Measurements from ENCODE around the gene AP1AR. TPM values are rescaled to one million over a fixed set of nuclear protein-coding genes. Genes with fewer than 3 reads are reported as not detected.

Gene AP1AR
- total and polyA plus RNA-seq, 2 donors (not counting 3 experiments of a cell fraction or from before 2014, with no cell fraction given) = 6.6 to 18.6 TPM

GRCh38 chr4:112316360-112316759 lies 84.8 kb downstream of the AP1AR start:
- CTCF ChIA-PET = no interaction called here

More at GRCh38 chr4:112316360-112316759, 84.8 kb downstream of the AP1AR start:
- Histone ChIP-seq H3K4me1 (ENCODE audit: control insufficient read depth, extremely low read depth, insufficient read depth, low read length) (no peaks in the 10 kb centered on the region), H3K36me3 (ENCODE audit: control insufficient read depth in 2 of 2, extremely low read depth in 1 of 2, insufficient read depth in 2 of 2, low read length in 2 of 2) (no peaks in the 10 kb centered on the region), H3K79me2 (ENCODE audit: control insufficient read depth, insufficient read depth, low read length) (no peaks in the 10 kb centered on the region), H3K9me3 (replicated peaks; ENCODE audit: control insufficient read depth, insufficient read depth, low read length) (no peaks in the 10 kb centered on the region), H4K20me1 (replicated peaks; ENCODE audit: control insufficient read depth, extremely low read depth, insufficient read depth, low read length) (no peaks in the 10 kb centered on the region), H3K27me3 (ENCODE audit: control insufficient read depth in 2 of 2, insufficient read depth in 2 of 2, low read length in 2 of 2) (no peaks in the 10 kb centered on the region), H3K4me3 (replicated peaks in 1 of 3; ENCODE audit: insufficient read depth in 1 of 3, low read depth in 1 of 3, low read length in 3 of 3) (no peak overlapping the region), H2AFZ (ENCODE audit: low read depth, low read length) (no peak overlapping the region), H3K4me2 (ENCODE audit: insufficient read depth, low read length) (no peak overlapping the region), H3K27ac (ENCODE audit: insufficient read depth, low read depth, low read length) (no peak overlapping the region), H3K9me1 (replicated peaks; ENCODE audit: control insufficient read depth, extremely low read depth, insufficient read depth, low read length) (no peaks in the 10 kb centered on the region), H3K9ac (replicated peaks; ENCODE audit: extremely low read depth, insufficient read depth, low read length) (no peak overlapping the region)
- POLR2A ChIA-PET = no interaction called here
- no TSS peak for BruUV-seq (replicated peaks)
- intact Hi-C loops (cut with micrococcal nuclease) (no loop called here), dilution Hi-C loops (cut with MboI; ENCODE audit: extremely low pct_ligation_motif_present, low sequenced_read_pairs) (no loop called here)
- DNase-seq (ENCODE audit: low read depth, low spot score) (no peak), FAIRE-seq (no peak)
- TF ChIP-seq POLR2A (IDR thresholded peaks at IDR 0.05; ENCODE audit: low read depth, low read length) = no peak
- no peak for TF ChIP-seq POLR2AphosphoS5 (IDR thresholded peaks at IDR 0.05; ENCODE audit: insufficient read depth, low read depth, low read length)
- TF ChIP-seq GATA2 (IDR thresholded peaks at IDR 0.05; ENCODE audit: insufficient read depth, insufficient read length, low read depth, low read length) = no peak
- TF ChIP-seq JUN (IDR thresholded peaks at IDR 0.05; ENCODE audit: borderline replicate concordance, insufficient read depth, insufficient read length, low read depth) = no peak
- no peak for TF ChIP-seq EZH2 (IDR thresholded peaks at IDR 0.05; ENCODE audit: borderline replicate concordance, low read depth, low read length, severe bottlenecking)
- TF ChIP-seq FOS (IDR thresholded peaks at IDR 0.05; ENCODE audit: borderline replicate concordance, insufficient read depth, low read length) = no peak
- TF ChIP-seq CTCF (IDR thresholded peaks at IDR 0.05; ENCODE audit: extremely low read depth in 1 of 2, insufficient read depth in 1 of 2, low read depth in 1 of 2, low read length in 2 of 2) = no peak
- no peak for TF ChIP-seq MAX (IDR thresholded peaks at IDR 0.05; ENCODE audit: insufficient read depth, insufficient read length)
- TF ChIP-seq MYC (IDR thresholded peaks at IDR 0.05; ENCODE audit: low read depth, low read length) = no peak
